Smooth muscle cell (in vitro differentiated cells): ENCODE data around the gene NPAS2. TPM values are rescaled to one million over a fixed set of nuclear protein-coding genes. Genes with fewer than 3 reads are reported as not detected.

Source experiments
- DNase-seq: peaks from one replicate; lab custom pipeline; 2025; ENCODE audit not compliant: unreplicated experiment; lab: John Stamatoyannopoulos, UW
- H2AFZ ChIP-seq: fragments of 200-600 bp; sonication (generic); 2 replicates; pipeline ENCODE4 v1.6.0; 2016; ENCODE audit warnings: antibody characterized with exemption, low read depth, mild to moderate bottlenecking
- H3F3A ChIP-seq: fragments of 200-600 bp; sonication (generic); 2 replicates; pipeline ENCODE4 v1.6.0; 2017; ENCODE audit warnings: antibody characterized with exemption, low read depth
- H3K27ac ChIP-seq: fragments of 200-600 bp; sonication (generic); 2 replicates; pipeline ENCODE4 v1.5.1; 2016; ENCODE audit warnings: low read depth, mild to moderate bottlenecking
- H3K27me3 ChIP-seq: fragments of 200-600 bp; sonication (generic); 2 replicates; pipeline ENCODE4 v1.6.1; 2016; ENCODE audit warnings: low read depth, mild to moderate bottlenecking
- H3K36me3 ChIP-seq: fragments of 200-600 bp; sonication (generic); 2 replicates; pipeline ENCODE4 v1.5.1; 2016; ENCODE audit warnings: low read depth
- H3K4me1 ChIP-seq: fragments of 200-600 bp; sonication (generic); 2 replicates; pipeline ENCODE4 v1.5.1; 2016; ENCODE audit warnings: low read depth
- H3K4me2 ChIP-seq: fragments of 200-600 bp; sonication (generic); 2 replicates; pipeline ENCODE4 v1.6.0; 2016; ENCODE audit warnings: mild to moderate bottlenecking
- H3K4me3 ChIP-seq: fragments of 200-600 bp; sonication (generic); 2 replicates; pipeline ENCODE4 v1.5.1; 2016; ENCODE audit warnings: mild to moderate bottlenecking
- H3K79me2 ChIP-seq: fragments of 200-600 bp; sonication (generic); 2 replicates; pipeline ENCODE4 v1.6.0; 2016; ENCODE audit warnings: low read depth, mild to moderate bottlenecking
- H3K9ac ChIP-seq: fragments of 200-600 bp; sonication (generic); 2 replicates; pipeline ENCODE4 v1.6.0; 2016; ENCODE audit warnings: low read depth
- H3K9me3 ChIP-seq: fragments of 200-600 bp; sonication (generic); replicated peaks from 2 replicates; pipeline ENCODE4 v1.5.1; 2016; ENCODE audit warnings: low read depth
- H4K20me1 ChIP-seq: fragments of 200-600 bp; sonication (generic); 2 replicates; pipeline ENCODE4 v1.6.0; 2016; ENCODE audit warnings: low read depth
- CTCF ChIP-seq: fragments of 200-600 bp; sonication (generic); IDR thresholded peaks from 2 replicates; pipeline ENCODE4 v1.5.1; 2017; ENCODE audit warnings: borderline replicate concordance, mild to moderate bottlenecking, antibody characterized with exemption; ENCODE audit not compliant: insufficient read depth, poor library complexity, severe bottlenecking
- WGBS: methylation state at CpG from one replicate; pipeline ENCODE4 v1.1.7; 2016; ENCODE audit warnings: low lambda C conversion rate; 5-methylcytosine and 5-hydroxymethylcytosine counted together
- polyA plus RNA-seq: library from polyadenylated mRNA; unstranded; fragments of >200 nt; fragmentation: Nextera tagmentation; extraction: Ambion mirVana; gene quantifications from 2 replicates; pipeline ENCODE4 v1.2.1, GENCODE V29; 2016
- total RNA-seq: library from RNA; depleted of rRNA; stranded (reverse); fragments of >200 nt; gene quantifications from 2 replicates; pipeline ENCODE4 v1.2.3, GENCODE V29; 2014

Gene NPAS2
- total and polyA plus RNA-seq, 2 experiments from 2014 or later: 20.2 to 20.7 TPM

GRCh38 chr2:100906131-100906530 lies 86.2 kb downstream of the NPAS2 start:
- Histone ChIP-seq H3K4me2 (no peak overlapping the region), H3K9me3 (no peaks in the 10 kb centered on the region), H3K79me2 (no peaks in the 10 kb centered on the region), H3K9ac (no peak overlapping the region), H3K4me1 (peaks cover 18% of the 10 kb centered on the region), H2AFZ (no peak overlapping the region), H3K27ac (no peak overlapping the region), H3K36me3 (no peaks in the 10 kb centered on the region), H3F3A (peaks cover 26% of the 10 kb centered on the region), H3K4me3 (no peak overlapping the region), H3K27me3 (no peaks in the 10 kb centered on the region), H4K20me1 (no peaks in the 10 kb centered on the region)
- TF ChIP-seq CTCF: no peak
- 83% methylated on average over 1 of the region's 1 CpG for WGBS
- DNase-seq: no peak

- Histone ChIP-seq H3K4me1 (peaks cover 18% of the 10 kb centered on the region), H4K20me1 (no peaks in the 10 kb centered on the region), H3K79me2 (no peaks in the 10 kb centered on the region), H3K36me3 (no peaks in the 10 kb centered on the region), H3K27me3 (no peaks in the 10 kb centered on the region), H3K9ac (no peak overlapping the region), H3F3A (peaks cover 22% of the 10 kb centered on the region), H3K27ac (no peak overlapping the region), H3K9me3 (no peaks in the 10 kb centered on the region), H2AFZ (no peak overlapping the region), H3K4me3 (no peak overlapping the region), H3K4me2 (no peak overlapping the region)
- DNase-seq: no peak
- TF ChIP-seq CTCF: no peak
- WGBS: 95% methylated on average over 5 of the region's 5 CpGs
Observed at GRCh38 chr2:100906679-100907078, 86.7 kb downstream of the NPAS2 start.

GRCh38 chr2:100907832-100908231 lies 87.9 kb downstream of the NPAS2 start:
- no peaks in the 10 kb centered on the region for H3K79me2 ChIP-seq
- no peaks in the 10 kb centered on the region for H3K27me3 ChIP-seq
- no peak overlapping the region for H2AFZ ChIP-seq
- no peak overlapping the region for H3K27ac ChIP-seq
- no peaks in the 10 kb centered on the region for H4K20me1 ChIP-seq
- H3K36me3 ChIP-seq: no peaks in the 10 kb centered on the region
- DNase-seq: no peak
- peaks cover 18% of the 10 kb centered on the region for H3K4me1 ChIP-seq
- H3K9ac ChIP-seq: no peak overlapping the region
- H3F3A ChIP-seq: peaks cover 13% of the 10 kb centered on the region
- 88% methylated on average over 5 of the region's 5 CpGs for WGBS
- TF ChIP-seq CTCF: no peak
- no peak overlapping the region for H3K4me2 ChIP-seq
- H3K9me3 ChIP-seq: no peaks in the 10 kb centered on the region
- H3K4me3 ChIP-seq: no peak overlapping the region

GRCh38 chr2:100909534-100910081 lies 89.7 kb downstream of the NPAS2 start:
- WGBS: 50% methylated on average over 10 of the region's 10 CpGs
- no peak for TF ChIP-seq CTCF
- Histone ChIP-seq H3F3A (no peaks in the 10 kb centered on the region), H3K79me2 (no peaks in the 10 kb centered on the region), H3K4me3 (no peak overlapping the region), H4K20me1 (no peaks in the 10 kb centered on the region), H3K4me2 (no peak overlapping the region), H2AFZ (no peak overlapping the region), H3K27ac (peak overlapping the region; percentile 48), H3K36me3 (no peaks in the 10 kb centered on the region), H3K4me1 (peaks cover 8% of the 10 kb centered on the region), H3K9me3 (no peaks in the 10 kb centered on the region), H3K9ac (no peak overlapping the region), H3K27me3 (no peaks in the 10 kb centered on the region)
- no peak for DNase-seq
